Measurements from ENCODE around the gene HTR7. TPM values are rescaled to one million over a fixed set of nuclear protein-coding genes. Genes with fewer than 3 reads are reported as not detected.

The HTR7 gene
- total and polyA plus RNA-seq, 8 donors = 0.04 to 0.37 (median 0.08) TPM; not detected in 2

GRCh38 chr10:90734415-90734814, 123.4 kb downstream of the HTR7 start:
- no peak overlapping the region for H3K4me3 ChIP-seq
- intact Hi-C loops (cut with DNase I) = no loop called here
- no peak overlapping the region for H3K27ac ChIP-seq
- H3K4me1 ChIP-seq = no peaks in the 10 kb centered on the region
- FAIRE-seq (no peak), DNase-seq (no peak), ATAC-seq (no peak)
- 75 to 80% methylated on average over 2 of the region's 2 CpGs for WGBS, 2 donors
- H3K36me3 ChIP-seq = no peaks in the 10 kb centered on the region
- peaks cover 0 to 6% (median 0%) of the 10 kb centered on the region in 4 donors for H3K27me3 ChIP-seq
- no peaks in the 10 kb centered on the region for H3K9me3 ChIP-seq
- TF ChIP-seq, protein P1, sequence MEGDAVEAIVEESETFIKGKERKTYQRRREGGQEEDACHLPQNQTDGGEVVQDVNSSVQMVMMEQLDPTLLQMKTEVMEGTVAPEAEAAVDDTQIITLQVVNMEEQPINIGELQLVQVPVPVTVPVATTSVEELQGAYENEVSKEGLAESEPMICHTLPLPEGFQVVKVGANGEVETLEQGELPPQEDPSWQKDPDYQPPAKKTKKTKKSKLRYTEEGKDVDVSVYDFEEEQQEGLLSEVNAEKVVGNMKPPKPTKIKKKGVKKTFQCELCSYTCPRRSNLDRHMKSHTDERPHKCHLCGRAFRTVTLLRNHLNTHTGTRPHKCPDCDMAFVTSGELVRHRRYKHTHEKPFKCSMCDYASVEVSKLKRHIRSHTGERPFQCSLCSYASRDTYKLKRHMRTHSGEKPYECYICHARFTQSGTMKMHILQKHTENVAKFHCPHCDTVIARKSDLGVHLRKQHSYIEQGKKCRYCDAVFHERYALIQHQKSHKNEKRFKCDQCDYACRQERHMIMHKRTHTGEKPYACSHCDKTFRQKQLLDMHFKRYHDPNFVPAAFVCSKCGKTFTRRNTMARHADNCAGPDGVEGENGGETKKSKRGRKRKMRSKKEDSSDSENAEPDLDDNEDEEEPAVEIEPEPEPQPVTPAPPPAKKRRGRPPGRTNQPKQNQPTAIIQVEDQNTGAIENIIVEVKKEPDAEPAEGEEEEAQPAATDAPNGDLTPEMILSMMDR (IDR thresholded peaks at IDR 0.05) = no peak

DNA sequence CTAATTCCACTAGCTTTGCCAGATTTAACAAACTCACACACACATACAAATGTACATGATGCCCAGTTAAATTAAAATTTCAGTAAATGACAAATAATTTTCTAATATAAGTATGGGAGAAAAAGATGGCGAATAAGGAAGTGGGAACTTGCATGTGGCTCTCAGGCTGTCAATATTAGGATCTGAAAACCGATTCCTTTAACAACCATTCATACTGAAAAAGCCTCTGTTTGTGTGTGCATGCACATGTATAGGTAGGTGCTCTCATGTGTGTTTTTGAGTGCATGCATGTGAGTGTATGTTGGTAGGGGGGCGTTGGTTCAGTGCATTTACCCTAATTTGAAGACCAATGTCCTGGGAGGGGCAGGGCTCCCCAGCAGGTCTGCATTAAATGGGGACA, 125.3 kb downstream of the HTR7 start:
- WGBS, 2 donors = 53 to 58% methylated on average over 3 of the region's 3 CpGs
- no peak overlapping the region for H3K4me3 ChIP-seq
- no peaks in the 10 kb centered on the region for H3K4me1 ChIP-seq
- TF ChIP-seq, protein P1 (IDR thresholded peaks at IDR 0.05) = no peak
- H3K27ac ChIP-seq = no peak overlapping the region
- no peaks in the 10 kb centered on the region for H3K36me3 ChIP-seq
- intact Hi-C loops (cut with DNase I) = no loop called here
- peaks cover 0 to 6% (median 0%) of the 10 kb centered on the region in 4 donors for H3K27me3 ChIP-seq
- DNase-seq = no peak
- H3K9me3 ChIP-seq = no peaks in the 10 kb centered on the region
- FAIRE-seq = no peak
- ATAC-seq = no peak

DNA sequence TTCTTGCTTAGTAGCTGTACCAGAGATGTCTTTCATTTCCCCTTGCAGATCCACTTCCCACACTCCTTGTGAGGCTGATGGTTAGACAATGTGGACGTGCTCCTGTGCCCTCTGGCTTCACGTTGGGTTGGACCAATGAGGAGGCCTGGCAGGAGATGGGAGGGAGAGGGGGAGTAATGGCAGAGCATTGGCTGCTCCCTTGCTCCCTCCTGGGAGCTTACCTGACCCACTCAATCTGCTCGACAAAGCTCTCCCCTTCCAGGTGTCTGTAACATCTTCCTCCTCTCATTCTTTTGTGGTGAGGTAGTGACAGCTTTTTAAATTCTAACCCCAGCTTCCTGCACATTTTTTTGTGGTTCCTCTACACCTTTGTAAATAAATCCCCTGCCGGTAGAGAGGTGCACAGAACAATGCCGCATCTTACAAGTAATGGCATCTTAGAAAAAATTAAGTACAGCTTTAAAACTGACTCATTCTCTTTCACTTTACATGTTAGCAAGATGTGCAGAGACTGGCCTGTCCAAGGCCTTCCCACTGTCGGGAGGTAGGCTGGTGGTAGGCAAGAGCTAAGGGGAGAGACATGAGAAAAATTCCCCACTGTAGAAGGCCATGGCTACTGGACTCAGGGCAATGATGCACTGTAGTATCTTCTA, 134.3 kb downstream of the HTR7 start:
- FAIRE-seq (no peak), DNase-seq (no peak), ATAC-seq (no peak)
- intact Hi-C loops (cut with DNase I) = no loop called here
- Histone ChIP-seq H3K4me1 (no peaks in the 10 kb centered on the region), H3K27ac (no peak overlapping the region), H3K4me3 (no peak overlapping the region), H3K9me3 (no peaks in the 10 kb centered on the region), H3K27me3 (no peaks in the 10 kb centered on the region), H3K36me3 (no peaks in the 10 kb centered on the region)
- TF ChIP-seq, protein P1 (IDR thresholded peaks at IDR 0.05) = no peak
- 30 to 33% methylated on average over 6 of the region's 6 CpGs for WGBS, 2 donors

DNA sequence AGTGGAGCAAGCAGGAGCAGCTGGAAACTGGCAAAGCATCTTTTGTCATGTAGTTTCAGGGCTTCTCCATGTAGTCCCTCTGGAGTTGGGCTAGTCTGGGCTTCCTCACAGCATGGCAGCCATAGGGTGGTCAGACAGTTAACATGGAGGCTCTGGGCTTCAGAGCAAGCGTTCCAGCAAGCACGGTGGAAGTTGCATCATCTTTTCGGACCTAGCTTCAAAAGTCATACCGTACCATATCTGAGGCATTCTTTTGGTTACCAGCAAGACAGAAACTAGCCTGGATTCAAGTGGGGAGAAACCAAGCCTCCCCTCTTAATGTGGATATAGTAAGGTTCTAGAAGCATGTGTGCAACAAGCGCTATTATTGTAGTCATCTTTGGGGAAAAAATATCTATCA, 135.0 kb downstream of the HTR7 start:
- ATAC-seq (no peak), FAIRE-seq (no peak), DNase-seq (no peak)
- H3K27me3 ChIP-seq = no peaks in the 10 kb centered on the region
- no peaks in the 10 kb centered on the region for H3K9me3 ChIP-seq
- no peaks in the 10 kb centered on the region for H3K36me3 ChIP-seq
- no peaks in the 10 kb centered on the region for H3K4me1 ChIP-seq
- TF ChIP-seq, protein P1 (IDR thresholded peaks at IDR 0.05) = no peak
- WGBS, 2 donors = 88 to 90% methylated on average over 5 of the region's 5 CpGs
- intact Hi-C loops (cut with DNase I) = no loop called here
- no peak overlapping the region for H3K27ac ChIP-seq
- H3K4me3 ChIP-seq = no peak overlapping the region

GRCh38 chr10:90718182-90718581, 139.7 kb downstream of the HTR7 start:
- intact Hi-C loops (cut with DNase I) = no loop called here
- TF ChIP-seq, protein P1 (IDR thresholded peaks at IDR 0.05) = no peak
- no peaks in the 10 kb centered on the region for H3K4me1 ChIP-seq

More at GRCh38 chr10:90718182-90718581, 139.7 kb downstream of the HTR7 start:
- no peak for ATAC-seq
- no peaks in the 10 kb centered on the region for H3K36me3 ChIP-seq
- no peak for FAIRE-seq
- H3K9me3 ChIP-seq = no peaks in the 10 kb centered on the region
- H3K27me3 ChIP-seq = no peaks in the 10 kb centered on the region
- no peak overlapping the region for H3K4me3 ChIP-seq
- 49 to 68% methylated on average over 3 of the region's 3 CpGs for WGBS, 2 donors
- H3K27ac ChIP-seq = no peak overlapping the region
- no peak for DNase-seq

All from pancreas (tissue), 10 donors.